H1 (cell line): ENCODE data around the gene COQ8A.

Source experiments
- EP300 ChIP-seq, 2 experiments: IDR thresholded peaks; 1 replicate in 1 of 2; 2 replicates in 1 of 2; pipeline ENCODE4 v1.6.1; 2011 to 2012; ENCODE audit warnings: low read depth in 2 of 2, low read length in 2 of 2, mild to moderate bottlenecking in 2 of 2, borderline replicate concordance in 1 of 2, inconsistent platforms in 1 of 2, moderate library complexity in 1 of 2
- EZH2 ChIP-seq: fragments of 200-600 bp; sonication (generic); IDR thresholded peaks from 2 replicates; pipeline ENCODE4 v1.7.1; 2012; ENCODE audit warnings: low read depth, mild to moderate bottlenecking, moderate library complexity, low read length, inconsistent platforms; ENCODE audit not compliant: severe bottlenecking
- POLR2A ChIP-seq, 2 experiments: IDR thresholded peaks; 1 replicate in 1 of 2; 2 replicates in 1 of 2; pipeline ENCODE4 v1.6.1; 2011; ENCODE audit warnings: low read depth in 2 of 2, low read length in 2 of 2, mild to moderate bottlenecking in 2 of 2; ENCODE audit errors: control extremely low read depth in 1 of 2
- POLR2AphosphoS5 ChIP-seq: IDR thresholded peaks from 2 replicates; pipeline ENCODE4 v1.6.1; 2011; ENCODE audit warnings: low read depth, low read length
- RAD21 ChIP-seq, 2 experiments: IDR thresholded peaks in 1 of 2; conservative IDR thresholded peaks in 1 of 2; 2 replicates each; pipeline ENCODE4 v1.6.1; 2011; ENCODE audit warnings: low read depth in 2 of 2, low read length in 2 of 2, improper control_type of control experiment in 1 of 2, inconsistent platforms in 1 of 2, mild to moderate bottlenecking in 1 of 2, moderate library complexity in 1 of 2
- TAF1 ChIP-seq: IDR thresholded peaks from 2 replicates; pipeline ENCODE4 v1.6.1; 2011; ENCODE audit warnings: mild to moderate bottlenecking, low read depth, low read length
- TEAD4 ChIP-seq: IDR thresholded peaks from 2 replicates; pipeline ENCODE4 v1.6.1; 2012; ENCODE audit warnings: low read depth, low read length, inconsistent platforms, mixed read lengths

- TF ChIP-seq TAF1 (no peak), POLR2A (IDR thresholded peaks at IDR 0.05; ENCODE audit: control extremely low read depth in 1 of 2, low read depth in 2 of 2, low read length in 2 of 2) (no peak), POLR2AphosphoS5 (no peak), EP300 (IDR thresholded peaks at IDR 0.05; ENCODE audit: borderline replicate concordance in 1 of 2, low read depth in 2 of 2, low read length in 2 of 2) (no peak), RAD21 (IDR thresholded peaks at IDR 0.05 in 1 of 2, conservative IDR thresholded peaks at IDR 0.05 in 1 of 2; ENCODE audit: low read depth in 2 of 2, low read length in 2 of 2) (no peak), EZH2 (no peak), TEAD4 (no peak)
These were observed 24.0 kb downstream of the COQ8A start for GRCh38 chr1:226964068-226964425.
